Stimulated activated CD4-positive, alpha-beta T cell treated with anti-CD3 and anti-CD28 coated beads, TNF-alpha, amount 100 ng/mL, for 24 hours (primary cell): ENCODE results near the gene DCC.

Source experiments
- DNase-seq, 3 experiments: peaks; one replicate each; pipeline ENCODE4 v3.0.0-alpha.2; 2020; ENCODE audit warnings: low read depth in 3 of 3

The DCC gene

GRCh38 chr18:53191634-53192033, 851.6 kb downstream of the DCC start:
- DNase-seq, result no peak

GRCh38 chr18:53193870-53194269, 853.9 kb downstream of the DCC start:
- no peak for DNase-seq

GRCh38 chr18:53219853-53220252, 879.9 kb downstream of the DCC start:
- no peak for DNase-seq

- no peak for DNase-seq
Observed at GRCh38 chr18:53224128-53224778, 884.3 kb downstream of the DCC start.

- no peak for DNase-seq
Observed at GRCh38 chr18:53225567-53226325, 885.7 kb downstream of the DCC start.

GRCh38 chr18:53234610-53235009, 894.6 kb downstream of the DCC start:
- no peak for DNase-seq

GRCh38 chr18:53241161-53241560, 901.2 kb downstream of the DCC start:
- DNase-seq, result no peak

- no peak for DNase-seq
Observed at GRCh38 chr18:53253789-53254188, 913.8 kb downstream of the DCC start.

GRCh38 chr18:53254265-53254664, 914.3 kb downstream of the DCC start:
- DNase-seq, result no peak

- no peak for DNase-seq
Observed at GRCh38 chr18:53261241-53261640, 921.2 kb downstream of the DCC start.

GRCh38 chr18:53266850-53267249, 926.9 kb downstream of the DCC start:
- DNase-seq, result no peak

GRCh38 chr18:53268455-53268854, 928.5 kb downstream of the DCC start:
- no peak for DNase-seq

- DNase-seq, result no peak
Observed at GRCh38 chr18:53281406-53281805, 941.4 kb downstream of the DCC start.

- no peak for DNase-seq
Observed at GRCh38 chr18:53283708-53284107, 943.7 kb downstream of the DCC start.

GRCh38 chr18:53305461-53305860, 965.5 kb downstream of the DCC start:
- DNase-seq, result no peak

- DNase-seq, result no peak
Observed at GRCh38 chr18:53319628-53320027, 979.6 kb downstream of the DCC start.

GRCh38 chr18:53322163-53322562, 982.2 kb downstream of the DCC start:
- DNase-seq, result no peak

GRCh38 chr18:53324353-53324752, 984.4 kb downstream of the DCC start:
- DNase-seq, result no peak

- DNase-seq, result no peak
Observed at GRCh38 chr18:53360501-53361443, 1020.8 kb downstream of the DCC start.

GRCh38 chr18:53375621-53376020, 1035.6 kb downstream of the DCC start:
- no peak for DNase-seq

GRCh38 chr18:53380063-53380639, 1040.2 kb downstream of the DCC start:
- no peak for DNase-seq

- no peak for DNase-seq
Observed at GRCh38 chr18:53382870-53383269, 1042.9 kb downstream of the DCC start.
